Testis (tissue), 2 donors: ENCODE results near the gene DHCR24.

ENCODE experiments used
- POLR2A ChIP-seq: fragments of 450-650 bp; IDR thresholded peaks from one replicate; pipeline ENCODE4 v1.6.1; 2017; ENCODE audit warnings: antibody characterized with exemption, mild to moderate bottlenecking, moderate library complexity
- TF ChIP-seq, protein P1 (sequence below), 3 experiments: fragments of 450-650 bp in 2 of 3; fragments of 200-600 bp in 1 of 3; sonication (generic) in 1 of 3; IDR thresholded peaks; one replicate each; pipeline ENCODE4 v1.5.1; 2016 to 2019; ENCODE audit warnings: antibody characterized with exemption in 3 of 3, mild to moderate bottlenecking in 2 of 3, moderate library complexity in 1 of 3

DNA sequence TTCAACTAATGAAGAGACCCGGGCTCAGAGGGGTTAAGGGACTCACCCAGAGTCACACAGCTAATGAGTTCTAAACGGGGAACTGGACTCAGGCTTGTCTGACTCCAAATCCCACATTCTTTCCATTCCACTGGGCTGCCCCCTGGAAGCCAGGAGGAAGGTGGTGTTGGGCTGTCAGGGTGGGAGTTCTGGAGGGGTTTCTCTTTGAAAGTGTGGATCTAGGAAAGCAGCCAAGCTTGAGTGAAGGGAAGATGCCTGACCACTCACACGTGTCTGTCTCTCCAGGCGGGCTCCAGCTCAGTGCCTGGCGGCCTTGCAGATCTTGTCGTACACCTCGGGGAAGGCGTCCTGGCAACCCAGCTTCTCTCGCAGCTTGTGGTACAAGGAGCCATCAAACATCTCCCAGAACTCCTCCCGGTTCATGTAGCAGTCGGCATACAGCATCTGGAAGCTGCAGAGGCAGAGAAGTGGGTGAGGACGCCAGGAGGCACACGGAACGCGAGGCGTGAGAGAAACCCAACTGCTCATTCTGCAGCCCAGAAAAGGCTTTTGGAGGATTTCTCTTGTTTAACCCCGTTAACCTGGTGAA lies 35.0 kb downstream of the DHCR24 start:
- TF ChIP-seq, protein P1, sequence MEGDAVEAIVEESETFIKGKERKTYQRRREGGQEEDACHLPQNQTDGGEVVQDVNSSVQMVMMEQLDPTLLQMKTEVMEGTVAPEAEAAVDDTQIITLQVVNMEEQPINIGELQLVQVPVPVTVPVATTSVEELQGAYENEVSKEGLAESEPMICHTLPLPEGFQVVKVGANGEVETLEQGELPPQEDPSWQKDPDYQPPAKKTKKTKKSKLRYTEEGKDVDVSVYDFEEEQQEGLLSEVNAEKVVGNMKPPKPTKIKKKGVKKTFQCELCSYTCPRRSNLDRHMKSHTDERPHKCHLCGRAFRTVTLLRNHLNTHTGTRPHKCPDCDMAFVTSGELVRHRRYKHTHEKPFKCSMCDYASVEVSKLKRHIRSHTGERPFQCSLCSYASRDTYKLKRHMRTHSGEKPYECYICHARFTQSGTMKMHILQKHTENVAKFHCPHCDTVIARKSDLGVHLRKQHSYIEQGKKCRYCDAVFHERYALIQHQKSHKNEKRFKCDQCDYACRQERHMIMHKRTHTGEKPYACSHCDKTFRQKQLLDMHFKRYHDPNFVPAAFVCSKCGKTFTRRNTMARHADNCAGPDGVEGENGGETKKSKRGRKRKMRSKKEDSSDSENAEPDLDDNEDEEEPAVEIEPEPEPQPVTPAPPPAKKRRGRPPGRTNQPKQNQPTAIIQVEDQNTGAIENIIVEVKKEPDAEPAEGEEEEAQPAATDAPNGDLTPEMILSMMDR (IDR thresholded peaks at IDR 0.05), result no peak
- no peak for TF ChIP-seq POLR2A
